Endothelial cell of umbilical vein (primary cell): ENCODE data around the gene GNPTAB.

ENCODE experiments used
- EZH2 ChIP-seq: IDR thresholded peaks from 2 replicates; pipeline ENCODE4 v1.6.1; 2012; ENCODE audit warnings: borderline replicate concordance, low read depth, mild to moderate bottlenecking, moderate library complexity, low read length, inconsistent platforms; ENCODE audit not compliant: severe bottlenecking
- FOS ChIP-seq: IDR thresholded peaks from 2 replicates; pipeline ENCODE4 v1.6.1; 2011; ENCODE audit warnings: mild to moderate bottlenecking, low read length, moderate library complexity, borderline replicate concordance; ENCODE audit not compliant: insufficient read depth
- GATA2 ChIP-seq: IDR thresholded peaks from 2 replicates; pipeline ENCODE4 v1.7.0; 2011; ENCODE audit warnings: low read depth, mild to moderate bottlenecking, moderate library complexity, mixed read lengths, low read length; ENCODE audit not compliant: insufficient read length, insufficient read depth
- JUN ChIP-seq: IDR thresholded peaks from 2 replicates; pipeline ENCODE4 v1.6.1; 2011; ENCODE audit warnings: borderline replicate concordance, low read depth; ENCODE audit not compliant: insufficient read length, insufficient read depth
- MYC ChIP-seq: IDR thresholded peaks from one replicate; pipeline ENCODE4 v1.6.1; 2011; ENCODE audit warnings: mild to moderate bottlenecking, low read depth, low read length
- POLR2A ChIP-seq: IDR thresholded peaks from 2 replicates; pipeline ENCODE4 v1.6.1; 2012; ENCODE audit warnings: low read depth, mild to moderate bottlenecking, control low read depth, low read length
- POLR2AphosphoS5 ChIP-seq: IDR thresholded peaks from 2 replicates; pipeline ENCODE4 v1.6.1; 2012; ENCODE audit warnings: low read depth, mild to moderate bottlenecking, control low read depth, low read length, moderate library complexity; ENCODE audit not compliant: insufficient read depth
- TF ChIP-seq, protein P1 (sequence below), 2 donors: IDR thresholded peaks; 1 replicate in 1 of 2; 2 replicates in 1 of 2; pipeline ENCODE4 v1.5.1; 2011; ENCODE audit warnings: low read length in 2 of 2, mild to moderate bottlenecking in 2 of 2, moderate library complexity in 2 of 2, control low read depth in 1 of 2, inconsistent platforms in 1 of 2, low read depth in 1 of 2; ENCODE audit not compliant: insufficient read depth in 1 of 2; ENCODE audit errors: extremely low read depth in 1 of 2
- TF ChIP-seq, protein P2 (sequence below): IDR thresholded peaks from 2 replicates; pipeline ENCODE4 v1.6.1; 2011; ENCODE audit not compliant: insufficient read depth, insufficient read length

- TF ChIP-seq, protein P1, sequence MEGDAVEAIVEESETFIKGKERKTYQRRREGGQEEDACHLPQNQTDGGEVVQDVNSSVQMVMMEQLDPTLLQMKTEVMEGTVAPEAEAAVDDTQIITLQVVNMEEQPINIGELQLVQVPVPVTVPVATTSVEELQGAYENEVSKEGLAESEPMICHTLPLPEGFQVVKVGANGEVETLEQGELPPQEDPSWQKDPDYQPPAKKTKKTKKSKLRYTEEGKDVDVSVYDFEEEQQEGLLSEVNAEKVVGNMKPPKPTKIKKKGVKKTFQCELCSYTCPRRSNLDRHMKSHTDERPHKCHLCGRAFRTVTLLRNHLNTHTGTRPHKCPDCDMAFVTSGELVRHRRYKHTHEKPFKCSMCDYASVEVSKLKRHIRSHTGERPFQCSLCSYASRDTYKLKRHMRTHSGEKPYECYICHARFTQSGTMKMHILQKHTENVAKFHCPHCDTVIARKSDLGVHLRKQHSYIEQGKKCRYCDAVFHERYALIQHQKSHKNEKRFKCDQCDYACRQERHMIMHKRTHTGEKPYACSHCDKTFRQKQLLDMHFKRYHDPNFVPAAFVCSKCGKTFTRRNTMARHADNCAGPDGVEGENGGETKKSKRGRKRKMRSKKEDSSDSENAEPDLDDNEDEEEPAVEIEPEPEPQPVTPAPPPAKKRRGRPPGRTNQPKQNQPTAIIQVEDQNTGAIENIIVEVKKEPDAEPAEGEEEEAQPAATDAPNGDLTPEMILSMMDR (IDR thresholded peaks at IDR 0.05; ENCODE audit: extremely low read depth in 1 of 2, insufficient read depth in 1 of 2, low read depth in 1 of 2, low read length in 2 of 2), result no peak
- TF ChIP-seq, protein P2, sequence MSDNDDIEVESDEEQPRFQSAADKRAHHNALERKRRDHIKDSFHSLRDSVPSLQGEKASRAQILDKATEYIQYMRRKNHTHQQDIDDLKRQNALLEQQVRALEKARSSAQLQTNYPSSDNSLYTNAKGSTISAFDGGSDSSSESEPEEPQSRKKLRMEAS, result no peak
- TF ChIP-seq POLR2AphosphoS5 (no peak), EZH2 (no peak), JUN (no peak), POLR2A (no peak), FOS (no peak), MYC (no peak), GATA2 (no peak)
These were observed 35.7 kb downstream of the GNPTAB start for GRCh38 chr12:101795013-101795412.
